GM23338 (cell line): ENCODE results near the gene HSPB8. TPM values are rescaled to one million over a fixed set of nuclear protein-coding genes. Genes with fewer than 3 reads are reported as not detected.

Source experiments
- ATAC-seq: fragments of 200-7000 bp; cut with Tn5 transposase; 3 replicates; pipeline ENCODE4 v1.9.1; 2020
- DNase-seq: peaks from one replicate; pipeline ENCODE4 v3.0.0-alpha.2; 2015; ENCODE audit warnings: low spot score
- H2AFZ ChIP-seq: fragments of 200-600 bp; sonication (generic); 2 replicates; pipeline ENCODE4 v1.8.0; 2016; ENCODE audit warnings: antibody characterized with exemption, mild to moderate bottlenecking, moderate library complexity
- H3F3A ChIP-seq: fragments of 200-600 bp; sonication (generic); replicated peaks from 2 replicates; pipeline ENCODE4 v1.8.0; 2017; ENCODE audit warnings: antibody characterized with exemption, mixed run types, low read depth
- H3K27ac ChIP-seq: fragments of 200-600 bp; sonication (generic); 2 replicates; pipeline ENCODE4 v1.6.1; 2016; ENCODE audit warnings: low read depth
- H3K27me3 ChIP-seq: fragments of 200-600 bp; sonication (generic); 2 replicates; pipeline ENCODE4 v1.8.0; 2016; ENCODE audit warnings: mild to moderate bottlenecking, mixed run types, moderate library complexity; ENCODE audit not compliant: insufficient read depth
- H3K36me3 ChIP-seq: fragments of 200-600 bp; sonication (generic); 2 replicates; pipeline ENCODE4 v1.8.0; 2016; ENCODE audit warnings: mild to moderate bottlenecking; ENCODE audit not compliant: insufficient read depth
- H3K4me1 ChIP-seq: fragments of 200-600 bp; sonication (generic); 2 replicates; pipeline ENCODE4 v1.8.0; 2016; ENCODE audit warnings: mild to moderate bottlenecking, moderate library complexity; ENCODE audit not compliant: insufficient read depth
- H3K4me2 ChIP-seq: fragments of 200-600 bp; sonication (generic); 2 replicates; pipeline ENCODE4 v1.7.1; 2017; ENCODE audit warnings: mixed run types
- H3K4me3 ChIP-seq: fragments of 200-600 bp; sonication (generic); 2 replicates; pipeline ENCODE4 v1.6.1; 2016; ENCODE audit warnings: mixed run types
- H3K79me2 ChIP-seq: fragments of 200-600 bp; sonication (generic); replicated peaks from 2 replicates; pipeline ENCODE4 v1.8.0; 2017; ENCODE audit warnings: mild to moderate bottlenecking; ENCODE audit not compliant: insufficient read depth
- H3K9me2 ChIP-seq: fragments of 200-600 bp; sonication (generic); 2 replicates; pipeline ENCODE4 v1.8.0; 2017; ENCODE audit not compliant: insufficient read depth
- H4K20me1 ChIP-seq: fragments of 200-600 bp; sonication (generic); replicated peaks from 2 replicates; pipeline ENCODE4 v1.8.0; 2017; ENCODE audit warnings: mild to moderate bottlenecking; ENCODE audit not compliant: insufficient read depth
- H3K27ac Mint-ChIP-seq: 2 replicates; pipeline ENCODE4 v1.8.0; 2020; ENCODE audit warnings: inconsistent platforms, mild to moderate bottlenecking, moderate library complexity, mixed read lengths
- H3K27me3 Mint-ChIP-seq: 3 replicates; pipeline ENCODE4 v1.8.0; 2022; ENCODE audit warnings: low read depth, mild to moderate bottlenecking, moderate library complexity, mixed read lengths, inconsistent platforms; ENCODE audit not compliant: insufficient read depth, poor library complexity
- H3K36me3 Mint-ChIP-seq: 3 replicates; pipeline ENCODE4 v1.8.0; 2021; ENCODE audit warnings: low read depth, mild to moderate bottlenecking, inconsistent platforms, moderate library complexity, mixed read lengths
- H3K4me1 Mint-ChIP-seq: 3 replicates; pipeline ENCODE4 v1.8.0; 2020; ENCODE audit warnings: mild to moderate bottlenecking, inconsistent platforms, mixed read lengths
- H3K4me3 Mint-ChIP-seq: 3 replicates; pipeline ENCODE4 v1.8.0; 2021; ENCODE audit warnings: moderate library complexity, mild to moderate bottlenecking, inconsistent platforms, mixed read lengths
- H3K9me3 Mint-ChIP-seq: 3 replicates; pipeline ENCODE4 v1.8.0; 2020; ENCODE audit warnings: moderate library complexity, mild to moderate bottlenecking, inconsistent platforms, mixed read lengths
- EZH2phosphoT487 ChIP-seq: fragments of 200-600 bp; sonication (generic); IDR thresholded peaks from one replicate; pipeline ENCODE4 v1.8.1; 2018; ENCODE audit warnings: antibody characterized with exemption; ENCODE audit not compliant: unreplicated experiment
- ZNF114 ChIP-seq: fragments of 250-450 bp; sonication (Bioruptor Pico); IDR thresholded peaks from 2 replicates; pipeline ENCODE4 v1.5.0; 2020; ENCODE audit warnings: mild to moderate bottlenecking, moderate library complexity
- polyA plus RNA-seq: library from polyadenylated mRNA; unstranded; fragments of >200 nt; fragmentation: Nextera tagmentation; extraction: Ambion mirVana; gene quantifications from 2 replicates; pipeline ENCODE4 v1.2.1, GENCODE V29; 2016
- total RNA-seq: library from RNA; depleted of rRNA; stranded (reverse); fragments of >200 nt; shearing (Covaris generic); gene quantifications from 2 replicates; pipeline ENCODE4 v1.2.3, GENCODE V29; 2014
- TF ChIP-seq, protein P1 (sequence below): fragments of 250-450 bp; sonication (Bioruptor Pico); IDR thresholded peaks from 2 replicates; pipeline ENCODE4 v1.5.0; 2020; ENCODE audit warnings: mild to moderate bottlenecking, moderate library complexity
- TF ChIP-seq, protein P2 (sequence below): IDR thresholded peaks from 2 replicates; pipeline ENCODE4 v1.6.1; 2016; ENCODE audit warnings: antibody characterized with exemption

The HSPB8 gene
- total and polyA plus RNA-seq, 2 experiments from 2014 or later, result 3.5 to 4.8 TPM

DNA sequence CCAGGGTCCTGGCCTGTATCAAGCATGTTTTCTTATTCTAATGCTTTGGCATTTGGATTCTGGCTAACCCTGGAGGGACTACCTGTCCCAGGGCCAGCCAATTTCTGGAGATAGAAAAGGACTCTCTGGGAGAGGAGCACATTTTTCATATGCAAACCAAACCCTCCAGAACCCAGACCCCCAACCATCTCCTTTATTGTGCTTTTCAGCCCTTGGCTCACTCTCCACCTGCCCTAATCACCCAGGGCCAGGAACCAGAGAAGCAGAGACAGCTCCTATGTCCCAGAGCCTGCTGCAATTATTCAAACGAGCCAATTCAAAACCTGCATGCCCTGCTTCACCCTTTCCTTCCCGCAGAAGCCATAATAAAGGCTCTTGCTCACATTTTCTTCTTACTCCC, 23.8 kb downstream of the HSPB8 start:
- peaks cover 30% of the 10 kb centered on the region for H3K4me1 ChIP-seq
- no peak for TF ChIP-seq ZNF114 (CRISPR knock-in tag)
- TF ChIP-seq, protein P1, sequence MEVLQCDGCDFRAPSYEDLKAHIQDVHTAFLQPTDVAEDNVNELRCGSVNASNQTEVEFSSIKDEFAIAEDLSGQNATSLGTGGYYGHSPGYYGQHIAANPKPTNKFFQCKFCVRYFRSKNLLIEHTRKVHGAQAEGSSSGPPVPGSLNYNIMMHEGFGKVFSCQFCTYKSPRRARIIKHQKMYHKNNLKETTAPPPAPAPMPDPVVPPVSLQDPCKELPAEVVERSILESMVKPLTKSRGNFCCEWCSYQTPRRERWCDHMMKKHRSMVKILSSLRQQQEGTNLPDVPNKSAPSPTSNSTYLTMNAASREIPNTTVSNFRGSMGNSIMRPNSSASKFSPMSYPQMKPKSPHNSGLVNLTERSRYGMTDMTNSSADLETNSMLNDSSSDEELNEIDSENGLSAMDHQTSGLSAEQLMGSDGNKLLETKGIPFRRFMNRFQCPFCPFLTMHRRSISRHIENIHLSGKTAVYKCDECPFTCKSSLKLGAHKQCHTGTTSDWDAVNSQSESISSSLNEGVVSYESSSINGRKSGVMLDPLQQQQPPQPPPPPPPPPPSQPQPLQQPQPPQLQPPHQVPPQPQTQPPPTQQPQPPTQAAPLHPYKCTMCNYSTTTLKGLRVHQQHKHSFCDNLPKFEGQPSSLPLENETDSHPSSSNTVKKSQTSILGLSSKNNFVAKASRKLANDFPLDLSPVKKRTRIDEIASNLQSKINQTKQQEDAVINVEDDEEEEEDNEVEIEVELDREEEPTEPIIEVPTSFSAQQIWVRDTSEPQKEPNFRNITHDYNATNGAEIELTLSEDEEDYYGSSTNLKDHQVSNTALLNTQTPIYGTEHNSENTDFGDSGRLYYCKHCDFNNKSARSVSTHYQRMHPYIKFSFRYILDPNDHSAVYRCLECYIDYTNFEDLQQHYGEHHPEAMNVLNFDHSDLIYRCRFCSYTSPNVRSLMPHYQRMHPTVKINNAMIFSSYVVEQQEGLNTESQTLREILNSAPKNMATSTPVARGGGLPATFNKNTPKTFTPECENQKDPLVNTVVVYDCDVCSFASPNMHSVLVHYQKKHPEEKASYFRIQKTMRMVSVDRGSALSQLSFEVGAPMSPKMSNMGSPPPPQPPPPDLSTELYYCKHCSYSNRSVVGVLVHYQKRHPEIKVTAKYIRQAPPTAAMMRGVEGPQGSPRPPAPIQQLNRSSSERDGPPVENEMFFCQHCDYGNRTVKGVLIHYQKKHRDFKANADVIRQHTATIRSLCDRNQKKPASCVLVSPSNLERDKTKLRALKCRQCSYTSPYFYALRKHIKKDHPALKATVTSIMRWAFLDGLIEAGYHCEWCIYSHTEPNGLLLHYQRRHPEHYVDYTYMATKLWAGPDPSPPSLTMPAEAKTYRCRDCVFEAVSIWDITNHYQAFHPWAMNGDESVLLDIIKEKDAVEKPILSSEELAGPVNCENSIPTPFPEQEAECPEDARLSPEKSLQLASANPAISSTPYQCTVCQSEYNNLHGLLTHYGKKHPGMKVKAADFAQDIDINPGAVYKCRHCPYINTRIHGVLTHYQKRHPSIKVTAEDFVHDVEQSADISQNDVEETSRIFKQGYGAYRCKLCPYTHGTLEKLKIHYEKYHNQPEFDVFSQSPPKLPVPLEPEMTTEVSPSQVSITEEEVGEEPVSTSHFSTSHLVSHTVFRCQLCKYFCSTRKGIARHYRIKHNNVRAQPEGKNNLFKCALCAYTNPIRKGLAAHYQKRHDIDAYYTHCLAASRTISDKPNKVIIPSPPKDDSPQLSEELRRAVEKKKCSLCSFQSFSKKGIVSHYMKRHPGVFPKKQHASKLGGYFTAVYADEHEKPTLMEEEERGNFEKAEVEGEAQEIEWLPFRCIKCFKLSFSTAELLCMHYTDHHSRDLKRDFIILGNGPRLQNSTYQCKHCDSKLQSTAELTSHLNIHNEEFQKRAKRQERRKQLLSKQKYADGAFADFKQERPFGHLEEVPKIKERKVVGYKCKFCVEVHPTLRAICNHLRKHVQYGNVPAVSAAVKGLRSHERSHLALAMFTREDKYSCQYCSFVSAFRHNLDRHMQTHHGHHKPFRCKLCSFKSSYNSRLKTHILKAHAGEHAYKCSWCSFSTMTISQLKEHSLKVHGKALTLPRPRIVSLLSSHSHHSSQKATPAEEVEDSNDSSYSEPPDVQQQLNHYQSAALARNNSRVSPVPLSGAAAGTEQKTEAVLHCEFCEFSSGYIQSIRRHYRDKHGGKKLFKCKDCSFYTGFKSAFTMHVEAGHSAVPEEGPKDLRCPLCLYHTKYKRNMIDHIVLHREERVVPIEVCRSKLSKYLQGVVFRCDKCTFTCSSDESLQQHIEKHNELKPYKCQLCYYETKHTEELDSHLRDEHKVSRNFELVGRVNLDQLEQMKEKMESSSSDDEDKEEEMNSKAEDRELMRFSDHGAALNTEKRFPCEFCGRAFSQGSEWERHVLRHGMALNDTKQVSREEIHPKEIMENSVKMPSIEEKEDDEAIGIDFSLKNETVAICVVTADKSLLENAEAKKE (CRISPR knock-in tag), result peak; percentile 54; the same call in 1 of the 2 replicates
- peak; percentile 84 for ATAC-seq
- peak overlapping the region; percentile 68 for H3K4me2 ChIP-seq
- Mint-ChIP-seq H3K27ac (peak overlapping the region; percentile 86), H3K9me3 (no peaks in the 10 kb centered on the region; the same call in 2 of the 3 replicates), H3K27me3 (peaks cover 6% of the 10 kb centered on the region), H3K4me3 (no peak overlapping the region), H3K4me1 (peaks cover 55% of the 10 kb centered on the region), H3K36me3 (no peaks in the 10 kb centered on the region)
- H3K9me2 ChIP-seq, result peaks cover 9% of the 10 kb centered on the region; the same call in 1 of the 2 replicates
- H4K20me1 ChIP-seq, result no peaks in the 10 kb centered on the region
- no peaks in the 10 kb centered on the region for H3K36me3 ChIP-seq
- H3F3A ChIP-seq, result 0 out of 2 replicates have a peak, but pooled peaks cover 10% of the 10 kb centered on the region
- no peak for DNase-seq
- peak overlapping the region; percentile 16; the same call in 1 of the 2 replicates for H2AFZ ChIP-seq
- peak overlapping the region; percentile 91 for H3K27ac ChIP-seq
- peak overlapping the region; percentile 27; the same call in 1 of the 2 replicates for H3K4me3 ChIP-seq
- no peaks in the 10 kb centered on the region for H3K79me2 ChIP-seq
- no peaks in the 10 kb centered on the region for H3K27me3 ChIP-seq

DNA sequence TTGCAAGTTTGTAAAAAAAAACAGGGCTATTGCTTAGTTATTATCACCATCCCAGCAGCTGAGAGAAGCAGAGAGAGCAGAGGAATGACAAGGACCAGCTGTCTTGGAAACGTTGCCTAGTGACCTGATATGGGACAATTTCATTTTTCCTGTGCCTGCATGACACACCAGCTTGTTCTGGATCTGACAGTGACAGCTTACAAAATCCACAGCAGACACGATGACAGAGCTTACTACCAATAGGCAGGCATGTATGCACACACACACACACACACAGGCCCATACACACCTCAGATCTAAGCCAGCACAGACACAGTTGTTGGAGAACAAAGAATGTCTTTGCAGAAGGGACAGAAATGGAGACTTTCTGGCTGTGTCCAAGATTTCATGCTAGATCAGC, 25.4 kb downstream of the HSPB8 start:
- no peaks in the 10 kb centered on the region for H4K20me1 ChIP-seq
- DNase-seq (no peak), ATAC-seq (no peak)
- H3K27me3 ChIP-seq, result no peaks in the 10 kb centered on the region
- no peak overlapping the region for H3K27ac ChIP-seq
- no peaks in the 10 kb centered on the region for H3K36me3 ChIP-seq
- H3K36me3 Mint-ChIP-seq, result no peaks in the 10 kb centered on the region
- H3F3A ChIP-seq, result 0 out of 2 replicates have a peak, but pooled peaks cover 10% of the 10 kb centered on the region
- H3K79me2 ChIP-seq, result no peaks in the 10 kb centered on the region
- H3K4me3 ChIP-seq, result no peak overlapping the region
- no peaks in the 10 kb centered on the region; the same call in 2 of the 3 replicates for H3K9me3 Mint-ChIP-seq
- H3K9me2 ChIP-seq, result peaks cover 9% of the 10 kb centered on the region; the same call in 1 of the 2 replicates
- H3K4me1 Mint-ChIP-seq, result peaks cover 61% of the 10 kb centered on the region
- peaks cover 30% of the 10 kb centered on the region for H3K4me1 ChIP-seq
- no peak overlapping the region for H2AFZ ChIP-seq
- H3K27ac Mint-ChIP-seq, result no peak overlapping the region
- no peak overlapping the region for H3K4me3 Mint-ChIP-seq
- peaks cover 4% of the 10 kb centered on the region for H3K27me3 Mint-ChIP-seq
- no peak overlapping the region for H3K4me2 ChIP-seq
- TF ChIP-seq, protein P2, sequence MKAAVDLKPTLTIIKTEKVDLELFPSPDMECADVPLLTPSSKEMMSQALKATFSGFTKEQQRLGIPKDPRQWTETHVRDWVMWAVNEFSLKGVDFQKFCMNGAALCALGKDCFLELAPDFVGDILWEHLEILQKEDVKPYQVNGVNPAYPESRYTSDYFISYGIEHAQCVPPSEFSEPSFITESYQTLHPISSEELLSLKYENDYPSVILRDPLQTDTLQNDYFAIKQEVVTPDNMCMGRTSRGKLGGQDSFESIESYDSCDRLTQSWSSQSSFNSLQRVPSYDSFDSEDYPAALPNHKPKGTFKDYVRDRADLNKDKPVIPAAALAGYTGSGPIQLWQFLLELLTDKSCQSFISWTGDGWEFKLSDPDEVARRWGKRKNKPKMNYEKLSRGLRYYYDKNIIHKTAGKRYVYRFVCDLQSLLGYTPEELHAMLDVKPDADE, result no peak
- no peak for TF ChIP-seq EZH2phosphoT487
- TF ChIP-seq, protein P1 (CRISPR knock-in tag), result no peak
